Stimulated activated memory B cell treated with anti-CD40 and anti-IgM and Interleukin-4, amounts not matched to agents 10 μg/mL and 1 μg/mL and 100 μg/mL, for 72 hours (primary cell): ENCODE data around the gene PREPL.

Experiments used
- ATAC-seq: fragments of 150-1000 bp; cut with Tn5 transposase; 2 replicates; pipeline ENCODE4 v1.10.0; 2021
- H3K27ac Mint-ChIP-seq: one replicate; pipeline ENCODE4 v1.8.0; 2022; ENCODE audit warnings: mild to moderate bottlenecking, mixed read lengths
- H3K27me3 Mint-ChIP-seq: one replicate; pipeline ENCODE4 v1.8.0; 2022; ENCODE audit warnings: mixed read lengths
- H3K36me3 Mint-ChIP-seq: one replicate; pipeline ENCODE4 v1.8.0; 2022; ENCODE audit warnings: mixed read lengths
- H3K4me1 Mint-ChIP-seq: one replicate; pipeline ENCODE4 v1.8.0; 2022; ENCODE audit warnings: mixed read lengths
- H3K4me3 Mint-ChIP-seq: one replicate; pipeline ENCODE4 v1.8.0; 2022; ENCODE audit warnings: mild to moderate bottlenecking, moderate library complexity, mixed read lengths
- H3K9me3 Mint-ChIP-seq: one replicate; pipeline ENCODE4 v1.8.0; 2022; ENCODE audit warnings: mixed read lengths

Gene PREPL

DNA sequence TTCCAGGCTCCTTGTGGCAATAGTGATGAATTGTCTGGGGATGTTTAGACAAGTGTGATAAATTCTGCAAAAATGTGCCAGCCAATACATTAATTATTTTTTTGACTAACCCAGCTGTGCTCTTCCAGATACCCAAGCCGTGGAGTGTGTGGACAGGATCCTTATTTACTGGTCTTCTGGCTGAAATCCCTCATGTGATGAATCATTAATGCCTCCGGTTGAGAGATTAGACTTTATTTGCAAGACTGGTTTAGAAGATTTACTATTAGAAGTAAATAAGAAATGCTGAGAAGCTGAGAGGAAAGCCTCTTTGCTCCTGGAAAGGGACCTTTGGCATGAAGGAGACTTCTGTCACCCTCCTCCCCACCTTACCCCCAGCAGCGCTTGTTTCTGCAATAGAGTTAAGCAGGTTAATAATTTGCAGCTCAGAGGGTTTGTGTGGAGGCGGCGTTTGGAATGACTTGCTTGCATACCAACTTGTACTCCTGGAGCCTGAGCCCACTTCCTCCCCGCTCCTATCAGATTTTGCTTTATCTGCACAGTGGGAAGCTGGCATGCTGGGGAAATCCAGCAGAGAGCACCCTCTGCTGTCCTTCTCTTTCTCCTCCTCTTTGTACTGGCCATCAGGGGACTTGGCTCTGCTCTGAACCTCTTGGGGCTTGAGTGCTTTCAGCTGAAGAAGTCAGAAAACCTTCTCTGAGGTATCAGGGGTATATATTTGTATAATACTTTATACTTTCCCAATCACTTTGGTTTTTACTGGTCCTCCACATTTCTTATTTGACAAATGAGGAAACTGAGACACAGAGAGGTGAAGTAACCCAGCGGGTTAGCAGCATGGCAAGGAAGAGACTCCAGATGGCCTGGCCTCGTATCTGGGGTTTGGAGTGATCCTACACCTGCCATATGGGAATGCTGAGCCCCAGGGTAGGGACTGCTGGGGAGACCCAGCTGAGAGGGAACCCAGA is 69.7 kb downstream of the PREPL start:
- peaks cover 35% of the 10 kb centered on the region for H3K27me3 Mint-ChIP-seq
- no peak for ATAC-seq
- H3K9me3 Mint-ChIP-seq, result no peaks in the 10 kb centered on the region
- H3K4me1 Mint-ChIP-seq, result peaks cover 6% of the 10 kb centered on the region
- H3K27ac Mint-ChIP-seq, result no peak overlapping the region
- H3K36me3 Mint-ChIP-seq, result no peaks in the 10 kb centered on the region
- H3K4me3 Mint-ChIP-seq, result no peak overlapping the region

DNA sequence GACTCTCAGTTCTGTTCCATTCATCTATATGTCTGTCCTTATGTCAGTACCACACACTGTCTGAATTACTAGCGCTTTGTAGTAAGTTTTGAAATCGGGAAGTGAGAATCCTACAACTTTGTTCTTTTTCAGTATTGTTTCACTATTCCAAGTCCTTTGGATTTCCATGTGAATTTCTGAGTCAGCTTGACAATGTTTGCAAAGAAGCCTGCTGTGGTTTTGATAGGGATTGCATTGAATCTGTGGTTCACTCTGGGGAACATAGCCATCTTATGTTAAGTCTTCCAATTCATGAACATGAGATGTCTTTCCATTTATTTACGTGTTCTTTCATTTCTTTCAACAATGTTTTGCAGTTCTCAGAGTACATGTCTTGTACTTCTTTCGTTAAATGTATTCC is 71.0 kb downstream of the PREPL start:
- Mint-ChIP-seq H3K36me3 (no peaks in the 10 kb centered on the region), H3K9me3 (no peaks in the 10 kb centered on the region), H3K4me1 (peaks cover 6% of the 10 kb centered on the region), H3K4me3 (no peak overlapping the region), H3K27ac (no peak overlapping the region), H3K27me3 (peaks cover 39% of the 10 kb centered on the region)
- ATAC-seq, result no peak

DNA sequence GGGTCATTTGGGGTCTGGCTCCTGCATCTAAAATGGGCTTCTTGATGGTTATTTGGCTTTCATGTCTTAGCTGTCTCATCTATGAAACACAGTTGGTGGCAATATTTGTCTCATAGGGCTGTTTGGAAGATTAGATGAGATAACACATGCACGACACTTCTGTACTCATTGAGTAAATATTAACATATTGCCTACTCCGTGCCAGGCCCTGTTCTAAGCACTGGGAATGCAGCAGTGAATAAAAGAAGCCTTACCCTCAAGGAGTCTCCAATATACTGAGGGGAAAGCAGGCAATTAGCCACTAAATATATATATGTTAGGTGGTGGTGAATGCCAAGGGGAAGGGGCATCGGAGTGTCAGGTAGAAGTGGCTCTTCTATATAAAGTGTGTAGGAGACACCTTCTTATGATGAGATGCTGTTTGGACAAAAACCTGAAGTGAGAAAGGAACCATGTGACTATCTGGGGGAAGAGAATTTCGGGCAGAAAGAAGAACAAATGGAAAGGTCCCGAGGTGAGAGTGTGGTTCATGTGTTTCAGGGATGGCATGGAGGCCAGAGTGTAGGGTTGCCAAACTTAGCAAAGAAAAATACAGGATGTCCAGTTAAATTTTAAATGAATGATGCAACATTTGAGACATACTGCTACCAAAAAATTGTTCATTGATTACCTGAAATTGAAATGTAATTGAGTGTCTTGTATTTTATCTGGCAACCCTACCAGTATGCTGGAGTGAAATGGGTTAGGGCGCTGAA is 74.2 kb downstream of the PREPL start:
- Mint-ChIP-seq H3K4me3 (no peak overlapping the region), H3K4me1 (peaks cover 6% of the 10 kb centered on the region), H3K36me3 (no peaks in the 10 kb centered on the region), H3K27me3 (peaks cover 32% of the 10 kb centered on the region), H3K27ac (no peak overlapping the region), H3K9me3 (no peaks in the 10 kb centered on the region)
- no peak for ATAC-seq

DNA sequence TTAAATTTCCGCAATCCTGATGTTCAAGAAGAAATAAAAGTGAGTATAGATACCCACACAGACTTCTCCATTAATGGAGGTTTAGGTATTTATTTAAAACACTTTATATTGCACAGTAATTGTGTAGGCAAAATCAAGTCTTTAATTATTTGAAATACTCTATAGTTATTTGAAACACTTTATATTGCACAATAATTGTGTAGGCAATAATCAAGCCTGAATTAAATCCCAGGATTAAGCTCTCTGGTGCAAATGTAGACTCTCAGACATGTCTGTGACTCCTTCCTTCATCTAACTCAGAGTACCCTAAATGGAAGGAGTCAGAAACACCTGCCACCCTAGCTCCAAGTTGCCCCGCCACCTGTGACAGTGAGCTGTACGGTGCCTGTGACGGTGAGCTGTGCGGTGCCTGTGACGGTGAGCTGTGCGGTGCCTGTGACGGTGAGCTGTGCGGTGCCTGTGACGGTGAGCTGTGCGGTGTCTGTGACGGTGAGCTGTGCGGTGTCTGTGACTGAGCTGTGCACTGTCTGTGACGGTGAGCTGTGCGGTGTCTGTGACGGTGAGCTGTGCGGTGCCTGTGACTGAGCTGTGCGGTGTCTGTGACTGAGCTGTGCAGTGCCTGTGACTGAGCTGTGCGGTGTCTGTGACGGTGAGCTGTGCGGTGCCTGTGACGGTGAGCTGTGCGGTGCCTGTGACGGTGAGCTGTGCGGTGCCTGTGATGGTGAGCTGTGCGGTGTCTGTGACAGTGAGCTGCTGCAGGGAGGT is 75.0 kb downstream of the PREPL start:
- no peaks in the 10 kb centered on the region for H3K36me3 Mint-ChIP-seq
- H3K27me3 Mint-ChIP-seq, result peaks cover 30% of the 10 kb centered on the region
- H3K9me3 Mint-ChIP-seq, result no peaks in the 10 kb centered on the region
- no peak overlapping the region for H3K4me3 Mint-ChIP-seq
- ATAC-seq, result no peak
- H3K4me1 Mint-ChIP-seq, result peaks cover 6% of the 10 kb centered on the region
- no peak overlapping the region for H3K27ac Mint-ChIP-seq

DNA sequence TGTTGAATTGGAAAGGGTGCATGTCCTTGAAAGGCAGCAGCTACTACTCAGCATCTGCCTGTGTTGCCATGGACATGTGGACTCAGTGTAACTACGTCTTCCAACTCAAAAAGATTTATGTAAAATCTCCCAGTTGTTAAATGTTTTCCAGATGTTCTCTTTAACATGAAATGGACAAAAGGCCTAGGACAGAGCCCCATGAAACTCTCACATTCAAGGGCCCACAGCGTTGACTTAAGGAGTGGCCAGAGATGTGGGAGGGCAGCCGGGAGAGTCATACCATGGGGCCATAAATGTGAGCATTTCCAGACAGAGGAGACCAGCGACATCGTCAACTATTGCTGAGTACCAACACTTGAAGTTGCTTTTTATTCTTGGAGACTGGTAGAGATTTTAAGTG is 76.1 kb downstream of the PREPL start:
- H3K27me3 Mint-ChIP-seq, result peaks cover 30% of the 10 kb centered on the region
- peaks cover 6% of the 10 kb centered on the region for H3K4me1 Mint-ChIP-seq
- no peak overlapping the region for H3K4me3 Mint-ChIP-seq
- H3K27ac Mint-ChIP-seq, result no peak overlapping the region
- no peaks in the 10 kb centered on the region for H3K9me3 Mint-ChIP-seq
- H3K36me3 Mint-ChIP-seq, result no peaks in the 10 kb centered on the region
- ATAC-seq, result no peak

DNA sequence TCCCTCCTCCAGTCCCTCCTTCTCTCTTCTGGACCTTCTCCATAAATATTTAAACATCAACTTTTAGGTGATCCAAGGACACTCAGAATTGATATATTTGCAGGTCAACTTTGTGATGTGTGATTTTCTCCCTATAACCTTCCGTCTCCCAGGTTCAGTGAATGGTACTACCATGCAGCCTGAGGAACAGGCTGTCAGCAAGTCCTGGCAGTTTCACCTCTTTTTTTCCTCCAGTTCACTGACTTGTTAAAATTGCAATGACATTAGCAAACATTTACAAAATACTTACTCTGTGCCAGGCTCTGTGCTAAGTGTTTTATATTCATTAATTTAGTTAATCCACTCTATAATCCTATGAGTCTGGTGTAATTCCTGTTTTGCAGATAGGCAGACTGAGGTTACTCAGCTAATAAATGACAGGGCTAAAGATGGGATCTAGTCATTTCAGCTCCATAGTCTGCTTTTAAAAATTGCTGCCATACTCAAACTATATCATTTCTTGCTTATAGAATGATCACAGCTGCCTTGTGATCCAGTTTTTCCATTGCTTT is 78.1 kb downstream of the PREPL start:
- Mint-ChIP-seq H3K9me3 (no peaks in the 10 kb centered on the region), H3K4me3 (no peak overlapping the region), H3K27ac (no peak overlapping the region), H3K27me3 (peaks cover 22% of the 10 kb centered on the region), H3K4me1 (peaks cover 6% of the 10 kb centered on the region), H3K36me3 (no peaks in the 10 kb centered on the region)
- no peak for ATAC-seq

DNA sequence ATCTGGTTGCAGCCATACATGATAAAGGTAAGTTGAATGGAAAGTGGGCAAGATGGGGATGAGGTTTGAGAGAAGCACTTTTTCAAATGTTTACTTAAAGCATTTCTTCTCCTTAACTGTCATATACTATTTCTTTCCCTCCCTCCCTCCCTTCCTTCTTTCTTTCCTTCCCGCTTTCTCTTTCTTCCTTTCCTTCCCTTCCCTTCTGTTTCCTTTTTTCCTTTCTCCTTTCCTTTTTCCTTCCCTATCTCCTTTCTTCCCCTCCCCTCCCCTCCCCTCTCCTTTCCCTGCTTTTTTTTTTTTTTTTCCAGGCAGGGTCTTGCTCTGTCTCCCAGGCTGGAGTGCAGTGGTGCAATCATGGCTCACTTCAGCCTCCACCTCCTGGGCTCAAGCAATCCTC is 80.4 kb downstream of the PREPL start:
- H3K36me3 Mint-ChIP-seq, result no peaks in the 10 kb centered on the region
- no peak overlapping the region for H3K4me3 Mint-ChIP-seq
- no peak for ATAC-seq
- no peaks in the 10 kb centered on the region for H3K9me3 Mint-ChIP-seq
- no peak overlapping the region for H3K27ac Mint-ChIP-seq
- peaks cover 9% of the 10 kb centered on the region for H3K27me3 Mint-ChIP-seq
- H3K4me1 Mint-ChIP-seq, result no peaks in the 10 kb centered on the region

DNA sequence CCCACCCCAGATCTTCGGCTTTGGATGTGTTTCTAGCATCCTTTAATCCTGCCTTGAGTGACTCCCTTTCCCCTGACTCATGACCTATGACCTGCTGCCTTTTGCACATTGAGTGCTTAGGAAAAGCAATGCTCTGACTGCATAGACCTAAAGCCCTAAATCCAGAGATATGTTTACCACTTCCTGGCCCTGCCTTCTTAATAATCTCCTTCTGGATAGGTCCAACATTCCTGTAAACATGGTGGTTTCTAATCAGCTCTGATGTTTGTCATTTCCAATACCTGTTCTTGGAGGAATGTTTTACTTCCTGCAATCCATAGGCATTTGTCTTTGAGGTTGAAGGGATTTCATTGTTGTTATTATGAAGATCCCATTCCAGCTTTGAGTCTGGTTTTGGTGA is 83.8 kb downstream of the PREPL start:
- H3K36me3 Mint-ChIP-seq, result no peaks in the 10 kb centered on the region
- H3K27ac Mint-ChIP-seq, result no peak overlapping the region
- no peaks in the 10 kb centered on the region for H3K4me1 Mint-ChIP-seq
- no peak overlapping the region for H3K4me3 Mint-ChIP-seq
- no peaks in the 10 kb centered on the region for H3K27me3 Mint-ChIP-seq
- no peak for ATAC-seq
- H3K9me3 Mint-ChIP-seq, result peaks cover under 1% of the 10 kb centered on the region

DNA sequence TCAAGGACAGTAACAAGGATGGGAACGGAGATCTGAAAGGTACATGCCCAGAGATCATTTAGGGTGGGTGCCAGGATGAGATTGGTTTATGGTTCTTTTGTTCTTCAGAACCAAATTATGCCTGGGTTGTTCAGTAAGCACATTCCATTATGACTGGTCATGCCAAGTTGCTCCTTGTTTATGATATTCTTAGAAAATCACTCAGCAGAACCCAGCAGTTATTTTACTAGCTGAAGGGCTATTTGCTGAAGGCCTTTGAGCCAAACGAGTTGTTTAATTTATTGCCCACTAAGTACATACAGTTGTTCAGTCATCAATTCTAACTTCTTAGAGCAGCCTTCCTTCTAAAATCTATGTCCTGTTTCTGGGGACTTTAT is 85.4 kb downstream of the PREPL start:
- no peak overlapping the region for H3K27ac Mint-ChIP-seq
- H3K27me3 Mint-ChIP-seq, result no peaks in the 10 kb centered on the region
- H3K9me3 Mint-ChIP-seq, result peaks cover 5% of the 10 kb centered on the region
- H3K4me1 Mint-ChIP-seq, result no peaks in the 10 kb centered on the region
- no peak for ATAC-seq
- H3K36me3 Mint-ChIP-seq, result no peaks in the 10 kb centered on the region
- no peak overlapping the region for H3K4me3 Mint-ChIP-seq

DNA sequence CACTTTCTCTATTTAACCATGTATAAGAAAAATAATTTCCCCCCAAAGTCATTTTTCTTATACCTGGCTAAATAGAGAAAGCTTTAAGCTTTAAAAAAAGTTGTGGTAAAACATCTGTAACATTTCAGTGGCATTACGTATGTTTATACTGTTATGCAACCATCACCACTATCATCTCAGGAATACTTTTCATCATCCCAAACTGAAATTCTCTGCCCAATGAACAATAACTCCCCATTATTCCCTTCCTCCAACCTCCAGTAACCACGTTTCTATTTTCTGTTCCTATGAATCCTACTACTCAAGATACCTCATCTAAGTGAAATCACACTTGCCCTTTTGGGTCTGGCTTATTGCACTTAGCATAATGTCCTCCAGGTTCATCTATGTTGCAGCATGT is 87.7 kb downstream of the PREPL start:
- no peaks in the 10 kb centered on the region for H3K27me3 Mint-ChIP-seq
- peaks cover 14% of the 10 kb centered on the region for H3K9me3 Mint-ChIP-seq
- no peaks in the 10 kb centered on the region for H3K4me1 Mint-ChIP-seq
- no peak overlapping the region for H3K4me3 Mint-ChIP-seq
- ATAC-seq, result no peak
- no peak overlapping the region for H3K27ac Mint-ChIP-seq
- no peaks in the 10 kb centered on the region for H3K36me3 Mint-ChIP-seq

DNA sequence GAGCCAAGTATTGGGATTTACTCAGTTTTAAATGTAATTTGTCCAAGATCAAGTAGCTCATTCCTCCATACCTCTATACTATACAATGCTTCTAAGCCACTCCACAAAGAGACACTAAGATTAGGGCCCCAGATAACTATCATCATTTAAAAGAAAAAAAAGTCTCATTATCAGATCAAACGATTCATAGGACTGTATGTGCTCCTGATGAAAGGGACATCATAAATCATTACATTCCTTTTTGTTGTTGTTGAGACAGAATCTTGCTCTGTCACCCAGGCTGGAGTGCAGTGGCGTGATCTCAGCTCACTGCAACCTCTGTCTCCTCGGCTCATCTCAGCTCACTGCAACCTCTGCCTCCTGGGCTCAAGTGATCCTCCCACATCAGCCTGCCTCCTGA is 88.2 kb downstream of the PREPL start:
- Mint-ChIP-seq H3K4me3 (no peak overlapping the region), H3K27me3 (no peaks in the 10 kb centered on the region), H3K4me1 (no peaks in the 10 kb centered on the region), H3K27ac (no peak overlapping the region), H3K36me3 (no peaks in the 10 kb centered on the region), H3K9me3 (peaks cover 15% of the 10 kb centered on the region)
- no peak for ATAC-seq

DNA sequence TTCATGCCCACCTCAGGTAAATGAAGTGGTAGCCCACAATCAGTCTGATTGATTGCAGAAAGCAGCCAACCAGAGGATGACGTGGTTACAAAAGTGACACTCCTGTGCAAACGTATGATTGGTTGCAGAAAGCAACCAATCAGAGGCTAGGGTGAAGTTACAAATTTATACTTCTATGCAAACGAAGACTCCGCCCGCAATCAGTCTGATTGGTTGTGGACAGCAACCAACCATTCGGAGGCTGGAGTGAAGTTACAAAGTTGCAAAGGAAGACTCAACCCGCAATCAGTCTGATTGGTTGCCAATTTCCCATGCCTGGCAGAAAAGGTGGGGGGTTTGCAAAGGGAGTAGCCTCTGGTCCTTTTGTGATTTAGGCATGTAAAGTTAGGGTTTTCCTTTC is 90.0 kb downstream of the PREPL start:
- no peaks in the 10 kb centered on the region for H3K4me1 Mint-ChIP-seq
- H3K36me3 Mint-ChIP-seq, result no peaks in the 10 kb centered on the region
- H3K27me3 Mint-ChIP-seq, result no peaks in the 10 kb centered on the region
- no peak for ATAC-seq
- H3K27ac Mint-ChIP-seq, result no peak overlapping the region
- H3K4me3 Mint-ChIP-seq, result no peak overlapping the region
- H3K9me3 Mint-ChIP-seq, result peaks cover 15% of the 10 kb centered on the region

DNA sequence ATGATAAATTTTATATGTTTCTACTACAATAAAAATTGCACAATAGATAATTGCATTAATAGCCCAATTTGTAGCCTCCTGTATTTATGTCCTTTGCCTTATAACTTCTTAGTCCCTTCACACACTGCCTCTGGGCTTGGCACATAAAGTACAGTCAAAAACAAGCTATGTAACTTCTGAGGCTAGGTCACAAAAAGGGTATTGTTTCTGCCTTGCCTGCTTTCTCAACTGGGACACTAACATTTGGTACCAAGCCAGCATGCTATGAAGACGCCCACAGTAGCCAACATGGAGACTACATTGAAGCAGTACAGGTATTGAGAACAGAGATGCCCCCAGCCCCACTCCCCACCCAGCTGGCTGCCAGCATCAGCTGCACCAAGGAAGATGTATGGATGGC is 91.5 kb downstream of the PREPL start:
- no peak for ATAC-seq
- H3K27ac Mint-ChIP-seq, result no peak overlapping the region
- no peaks in the 10 kb centered on the region for H3K4me1 Mint-ChIP-seq
- peaks cover 15% of the 10 kb centered on the region for H3K9me3 Mint-ChIP-seq
- H3K4me3 Mint-ChIP-seq, result no peak overlapping the region
- no peaks in the 10 kb centered on the region for H3K36me3 Mint-ChIP-seq
- no peaks in the 10 kb centered on the region for H3K27me3 Mint-ChIP-seq

DNA sequence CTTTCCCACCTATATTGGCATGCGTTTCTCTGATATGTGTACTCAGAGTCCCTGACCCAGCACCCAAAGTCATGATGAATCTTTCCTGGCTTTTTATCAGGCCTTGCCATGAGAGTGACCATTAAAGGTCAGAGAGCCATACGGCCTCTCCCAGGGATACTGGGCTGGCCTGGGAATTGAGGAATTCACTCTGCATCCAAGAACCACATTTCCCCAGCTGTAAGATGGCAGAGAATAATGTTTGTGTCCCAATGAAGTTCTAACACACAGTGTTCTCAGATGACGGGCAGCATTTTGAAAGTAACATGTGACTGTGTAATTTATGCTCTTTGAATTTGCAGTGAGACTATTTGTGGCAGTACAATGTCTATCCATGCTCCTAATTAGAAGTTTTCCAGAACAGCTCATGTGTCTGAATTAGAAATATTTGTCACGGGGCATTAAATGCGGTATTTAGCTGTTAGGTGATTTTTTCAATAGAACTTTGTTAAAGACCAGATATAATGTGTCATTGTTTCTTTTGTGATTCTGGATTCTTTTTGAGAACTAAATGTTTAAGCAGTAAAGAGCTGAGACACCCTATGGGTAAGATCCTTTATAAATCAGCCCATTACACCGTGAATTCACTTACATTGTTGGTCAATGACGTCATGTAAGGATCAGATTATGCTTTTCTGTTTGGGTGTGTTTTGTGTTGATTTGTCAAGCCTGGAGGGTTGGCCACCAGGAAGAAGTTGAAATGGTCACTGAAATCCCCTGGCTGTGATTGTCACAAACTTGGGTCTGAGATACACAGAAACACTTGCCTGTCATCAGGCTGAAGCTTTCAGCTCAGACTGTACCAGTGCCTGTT is 93.3 kb downstream of the PREPL start:
- Mint-ChIP-seq H3K4me1 (no peaks in the 10 kb centered on the region), H3K27ac (no peak overlapping the region), H3K9me3 (peaks cover 15% of the 10 kb centered on the region), H3K36me3 (no peaks in the 10 kb centered on the region), H3K27me3 (no peaks in the 10 kb centered on the region), H3K4me3 (no peak overlapping the region)
- no peak for ATAC-seq
